HepG2 (cell line): Measurements from ENCODE around the gene TLCD3B. TPM values are rescaled to one million over a fixed set of nuclear protein-coding genes. Genes with fewer than 3 reads are reported as not detected.

Source experiments
- ARID2 ChIP-seq: sonication (generic); formaldehyde crosslinking; IDR thresholded peaks from 2 replicates; pipeline ENCODE4 v1.8.1; 2022; ENCODE audit warnings: mild to moderate bottlenecking, missing genetic modification reagents, borderline replicate concordance
- BRD4 ChIP-seq: sonication (generic); formaldehyde crosslinking; IDR thresholded peaks from 2 replicates; pipeline ENCODE4 v1.4.0; 2020; ENCODE audit warnings: missing genetic modification reagents
- EHMT2 ChIP-seq: fragments of 200-600 bp; sonication (generic); IDR thresholded peaks from 2 replicates; pipeline ENCODE4 v1.7.0; 2017; ENCODE audit warnings: antibody characterized with exemption, low read depth, low read length, borderline replicate concordance
- NR2C2 ChIP-seq: sonication (generic); formaldehyde crosslinking; IDR thresholded peaks from 2 replicates; pipeline ENCODE4 v1.4.0; 2020; ENCODE audit warnings: missing genetic modification reagents, mild to moderate bottlenecking, moderate library complexity, borderline replicate concordance
- PAWR ChIP-seq: sonication (generic); formaldehyde crosslinking; IDR thresholded peaks from 2 replicates; pipeline ENCODE4 v1.4.0; 2020; ENCODE audit warnings: missing genetic modification reagents, mild to moderate bottlenecking, borderline replicate concordance
- WIZ ChIP-seq: sonication (generic); formaldehyde crosslinking; IDR thresholded peaks from 2 replicates; pipeline ENCODE4 v1.5.1; 2020; ENCODE audit warnings: mild to moderate bottlenecking, missing genetic modification reagents
- ZBTB20 ChIP-seq: sonication (generic); formaldehyde crosslinking; IDR thresholded peaks from 2 replicates; pipeline ENCODE4 v1.8.1; 2023; ENCODE audit warnings: missing genetic modification reagents, low read depth, mild to moderate bottlenecking, borderline replicate concordance
- ZHX1 ChIP-seq: sonication (generic); formaldehyde crosslinking; IDR thresholded peaks from 2 replicates; pipeline ENCODE4 v1.8.1; 2022; ENCODE audit warnings: low read depth, mild to moderate bottlenecking, missing genetic modification reagents
- ZMYM3 ChIP-seq: sonication (generic); formaldehyde crosslinking; IDR thresholded peaks from 2 replicates; pipeline ENCODE4 v1.5.1; 2020; ENCODE audit warnings: mild to moderate bottlenecking, missing genetic modification reagents
- ZNF124 ChIP-seq: sonication (generic); formaldehyde crosslinking; IDR thresholded peaks from 2 replicates; pipeline ENCODE4 v1.4.0; 2020; ENCODE audit warnings: missing genetic modification reagents
- ZNF431 ChIP-seq: sonication (generic); formaldehyde crosslinking; IDR thresholded peaks from 2 replicates; pipeline ENCODE4 v1.9.0; 2022; ENCODE audit warnings: missing genetic modification reagents, low read depth, mild to moderate bottlenecking, borderline replicate concordance
- ZNF501 ChIP-seq: sonication (generic); formaldehyde crosslinking; IDR thresholded peaks from 2 replicates; pipeline ENCODE4 v1.5.1; 2020; ENCODE audit warnings: mild to moderate bottlenecking, moderate library complexity, missing genetic modification reagents
- ZNF598 ChIP-seq: sonication (generic); formaldehyde crosslinking; IDR thresholded peaks from 2 replicates; pipeline ENCODE4 v1.5.1; 2020; ENCODE audit warnings: mild to moderate bottlenecking, missing genetic modification reagents, borderline replicate concordance
- ZNF609 ChIP-seq: sonication (generic); formaldehyde crosslinking; IDR thresholded peaks from 2 replicates; pipeline ENCODE4 v1.4.0; 2020; ENCODE audit warnings: mild to moderate bottlenecking, missing genetic modification reagents, borderline replicate concordance
- ZNF629 ChIP-seq: sonication (generic); formaldehyde crosslinking; conservative IDR thresholded peaks from 2 replicates; pipeline ENCODE4 v1.5.0; 2020; ENCODE audit warnings: missing genetic modification reagents
- polyA plus RNA-seq, 8 experiments: library from polyadenylated mRNA; depleted of rRNA in 3 of 8; stranded (reverse) in 7 of 8; unstranded in 1 of 8; fragments of >200 nt; fragmentation: Illumina TruSeq in 4 of 8; extraction: Trizol in 4 of 8; gene quantifications; 2 replicates each; pipeline versions ENCODE4 v1.2.1 to v1.2.3, GENCODE V29; 2011 to 2016; ENCODE audit warnings: low read depth in 4 of 8, missing spikeins in 1 of 8, mixed read lengths in 1 of 8; ENCODE audit not compliant: insufficient read depth in 1 of 8
- total RNA-seq, 5 experiments: library from RNA; depleted of rRNA; stranded (reverse); fragments of >200 nt; fragmentation: Illumina TruSeq; extraction: Trizol; gene quantifications; 2 replicates each; pipeline ENCODE4 v1.2.3, GENCODE V29; 2016; ENCODE audit warnings: low read depth in 1 of 5
- TF ChIP-seq, protein P1 (sequence below): sonication (generic); formaldehyde crosslinking; IDR thresholded peaks from 2 replicates; pipeline ENCODE4 v1.4.0; 2020; ENCODE audit warnings: missing genetic modification reagents, mild to moderate bottlenecking, borderline replicate concordance
- TF ChIP-seq, protein P2 (sequence below): sonication (generic); formaldehyde crosslinking; IDR thresholded peaks from 2 replicates; pipeline ENCODE4 v1.5.0; 2020; ENCODE audit warnings: missing genetic modification reagents

Gene TLCD3B
- total and polyA plus RNA-seq, 2 of the 13 experiments (the other 11 are each of a cell fraction or from before 2014, with no cell fraction given), result not detected

GRCh38 chr16:30065102-30065942 lies 34.3 kb upstream of the TLCD3B start, which contains the start of gene ALDOA (continued):
- TF ChIP-seq BRD4 (CRISPR knock-in tag), result peak; percentile 99
- 0 out of 2 replicates have a peak, but pooled peaks have one; percentile 24 for TF ChIP-seq PAWR (CRISPR knock-in tag)
- peak; percentile 76 for TF ChIP-seq ZNF609 (CRISPR knock-in tag)
- TF ChIP-seq ZNF598 (CRISPR knock-in tag), result no peak; the same call in 1 of the 2 replicates
- peak; percentile 96 for TF ChIP-seq ZBTB20 (CRISPR knock-in tag)
- TF ChIP-seq ZNF629 (CRISPR knock-in tag), result peak; percentile 57
- no peak for TF ChIP-seq EHMT2
- peak; percentile 74 for TF ChIP-seq ZMYM3 (CRISPR knock-in tag)
- peak; percentile 78 for TF ChIP-seq NR2C2 (CRISPR knock-in tag)
- peak; percentile 68 for TF ChIP-seq WIZ
- peak; percentile 14; the same call in 1 of the 2 replicates for TF ChIP-seq ARID2 (CRISPR knock-in tag)
- peak; percentile 97 for TF ChIP-seq ZNF431 (CRISPR knock-in tag)
- peak; percentile 81; the same call in 1 of the 2 replicates for TF ChIP-seq ZNF124 (CRISPR knock-in tag)
- TF ChIP-seq, protein P1, sequence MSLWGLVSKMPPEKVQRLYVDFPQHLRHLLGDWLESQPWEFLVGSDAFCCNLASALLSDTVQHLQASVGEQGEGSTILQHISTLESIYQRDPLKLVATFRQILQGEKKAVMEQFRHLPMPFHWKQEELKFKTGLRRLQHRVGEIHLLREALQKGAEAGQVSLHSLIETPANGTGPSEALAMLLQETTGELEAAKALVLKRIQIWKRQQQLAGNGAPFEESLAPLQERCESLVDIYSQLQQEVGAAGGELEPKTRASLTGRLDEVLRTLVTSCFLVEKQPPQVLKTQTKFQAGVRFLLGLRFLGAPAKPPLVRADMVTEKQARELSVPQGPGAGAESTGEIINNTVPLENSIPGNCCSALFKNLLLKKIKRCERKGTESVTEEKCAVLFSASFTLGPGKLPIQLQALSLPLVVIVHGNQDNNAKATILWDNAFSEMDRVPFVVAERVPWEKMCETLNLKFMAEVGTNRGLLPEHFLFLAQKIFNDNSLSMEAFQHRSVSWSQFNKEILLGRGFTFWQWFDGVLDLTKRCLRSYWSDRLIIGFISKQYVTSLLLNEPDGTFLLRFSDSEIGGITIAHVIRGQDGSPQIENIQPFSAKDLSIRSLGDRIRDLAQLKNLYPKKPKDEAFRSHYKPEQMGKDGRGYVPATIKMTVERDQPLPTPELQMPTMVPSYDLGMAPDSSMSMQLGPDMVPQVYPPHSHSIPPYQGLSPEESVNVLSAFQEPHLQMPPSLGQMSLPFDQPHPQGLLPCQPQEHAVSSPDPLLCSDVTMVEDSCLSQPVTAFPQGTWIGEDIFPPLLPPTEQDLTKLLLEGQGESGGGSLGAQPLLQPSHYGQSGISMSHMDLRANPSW, result peak; percentile 89
- TF ChIP-seq ZHX1 (CRISPR knock-in tag), result peak; percentile 74; the same call in 1 of the 2 replicates
- TF ChIP-seq ZNF501 (CRISPR knock-in tag), result peak; percentile 83
- TF ChIP-seq, protein P2, sequence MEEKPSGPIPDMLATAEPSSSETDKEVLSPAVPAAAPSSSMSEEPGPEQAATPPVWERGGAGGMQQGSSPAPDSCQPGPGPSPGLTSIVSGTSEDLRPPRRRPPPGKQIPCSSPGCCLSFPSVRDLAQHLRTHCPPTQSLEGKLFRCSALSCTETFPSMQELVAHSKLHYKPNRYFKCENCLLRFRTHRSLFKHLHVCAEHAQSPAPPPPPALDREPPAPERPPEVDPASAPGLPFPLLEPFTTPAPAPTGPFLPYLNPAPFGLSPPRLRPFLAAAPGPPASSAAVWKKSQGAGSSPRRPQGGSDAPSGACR, result peak; percentile 99
